PFSK-1 (cell line): Measurements from ENCODE around the gene WNK2.

Experiments used
- FOXP2 ChIP-seq: optimal IDR thresholded peaks from 2 replicates; pipeline ENCODE3; 2011; ENCODE audit warnings: borderline replicate concordance, control low read depth, inconsistent platforms; ENCODE audit not compliant: insufficient read depth; ENCODE audit errors: extremely low read length, extremely low read depth
- POLR2AphosphoS5 ChIP-seq: IDR thresholded peaks from 2 replicates; pipeline ENCODE4 v1.6.1; 2012; ENCODE audit warnings: low read depth, mild to moderate bottlenecking, control low read depth, low read length, moderate library complexity
- SIN3A ChIP-seq: IDR thresholded peaks from 2 replicates; pipeline ENCODE4 v1.6.1; 2012; ENCODE audit warnings: mild to moderate bottlenecking, low read length, moderate library complexity, borderline replicate concordance; ENCODE audit not compliant: insufficient read depth
- TAF1 ChIP-seq: IDR thresholded peaks from 2 replicates; pipeline ENCODE4 v1.6.1; 2012; ENCODE audit warnings: low read length, control low read depth, borderline replicate concordance; ENCODE audit not compliant: insufficient read depth
- TF ChIP-seq, protein P1 (sequence below), 2 experiments: IDR thresholded peaks; 2 replicates each; pipeline versions ENCODE4 v1.6.1 to v1.8.0; 2011 to 2012; ENCODE audit warnings: low read depth in 2 of 2, low read length in 2 of 2, control low read depth in 1 of 2, inconsistent platforms in 1 of 2, mild to moderate bottlenecking in 1 of 2, moderate library complexity in 1 of 2; ENCODE audit not compliant: insufficient read depth in 1 of 2

Gene WNK2

DNA sequence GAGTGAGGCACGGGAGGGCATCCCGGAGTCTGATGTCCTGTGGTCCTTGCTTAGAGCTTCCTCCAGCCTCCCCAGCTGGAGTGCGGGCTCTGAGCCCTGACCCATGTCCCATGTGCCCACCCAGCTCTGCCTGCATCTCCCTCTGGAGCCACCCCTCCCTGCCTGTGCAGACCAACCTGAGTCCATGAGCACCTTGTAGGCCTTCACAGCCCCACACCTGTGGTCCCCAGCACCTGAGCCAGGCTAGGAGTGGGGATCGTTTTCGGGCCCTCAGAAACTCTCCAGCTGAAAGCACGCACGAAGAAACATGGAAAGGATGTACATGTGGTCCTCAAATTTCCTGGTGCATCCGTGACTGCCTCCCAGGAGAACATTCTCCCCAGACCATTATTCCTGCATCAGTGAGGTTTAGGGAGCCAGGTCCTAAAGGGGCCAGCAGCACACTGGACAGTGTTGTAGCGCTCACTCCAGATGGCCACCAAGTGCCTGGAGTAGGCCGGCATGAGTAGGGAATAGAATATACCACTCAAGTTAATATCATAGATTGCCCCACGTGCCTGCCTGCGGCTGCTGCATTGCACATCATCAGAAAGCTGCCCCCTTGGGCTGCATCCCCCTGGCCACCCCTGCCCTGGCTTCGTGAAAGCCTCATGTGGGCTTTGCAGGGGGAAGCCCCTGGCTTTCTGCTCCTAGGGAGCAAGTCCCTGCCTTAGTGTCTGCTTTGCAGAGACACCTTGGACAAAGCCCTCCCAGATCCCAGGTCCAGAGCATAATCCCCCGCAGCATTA is 80.6 kb downstream of the WNK2 start:
- no peak for TF ChIP-seq FOXP2
- TF ChIP-seq SIN3A, result no peak

DNA sequence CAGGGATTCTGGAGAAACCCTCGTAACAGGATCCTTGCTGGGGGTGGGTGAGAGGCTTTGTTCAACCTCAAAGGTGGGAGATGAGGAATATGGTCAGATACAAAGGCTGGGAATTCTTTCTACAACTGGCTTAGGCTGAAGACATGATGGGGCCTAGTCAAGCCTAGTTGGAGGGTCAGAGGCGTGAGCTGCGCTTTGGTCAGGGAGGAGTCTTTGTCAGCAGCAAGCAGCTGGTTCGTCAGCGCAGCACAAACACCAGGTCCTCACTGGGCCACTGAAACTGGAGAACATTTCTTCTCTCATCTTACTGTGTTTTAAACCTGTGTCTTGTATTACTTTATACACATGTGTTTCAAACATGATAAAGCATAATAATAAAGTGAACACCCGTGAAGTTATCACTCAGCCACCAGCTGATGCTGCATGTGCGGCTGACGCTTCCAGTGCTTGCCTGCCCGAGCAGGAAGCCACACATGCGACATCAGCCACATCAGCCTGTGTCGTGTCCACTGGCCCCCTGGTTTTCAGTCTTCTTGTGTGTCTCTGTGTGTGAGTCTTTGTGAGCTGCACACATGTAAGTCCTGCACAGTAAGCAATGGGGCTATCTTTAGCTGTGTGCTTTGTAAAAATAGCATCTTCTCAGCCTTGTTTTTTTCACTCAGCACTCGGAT is 81.5 kb downstream of the WNK2 start:
- no peak for TF ChIP-seq FOXP2
- TF ChIP-seq TAF1, result no peak
- TF ChIP-seq SIN3A, result no peak
- TF ChIP-seq POLR2AphosphoS5, result no peak
- TF ChIP-seq, protein P1, sequence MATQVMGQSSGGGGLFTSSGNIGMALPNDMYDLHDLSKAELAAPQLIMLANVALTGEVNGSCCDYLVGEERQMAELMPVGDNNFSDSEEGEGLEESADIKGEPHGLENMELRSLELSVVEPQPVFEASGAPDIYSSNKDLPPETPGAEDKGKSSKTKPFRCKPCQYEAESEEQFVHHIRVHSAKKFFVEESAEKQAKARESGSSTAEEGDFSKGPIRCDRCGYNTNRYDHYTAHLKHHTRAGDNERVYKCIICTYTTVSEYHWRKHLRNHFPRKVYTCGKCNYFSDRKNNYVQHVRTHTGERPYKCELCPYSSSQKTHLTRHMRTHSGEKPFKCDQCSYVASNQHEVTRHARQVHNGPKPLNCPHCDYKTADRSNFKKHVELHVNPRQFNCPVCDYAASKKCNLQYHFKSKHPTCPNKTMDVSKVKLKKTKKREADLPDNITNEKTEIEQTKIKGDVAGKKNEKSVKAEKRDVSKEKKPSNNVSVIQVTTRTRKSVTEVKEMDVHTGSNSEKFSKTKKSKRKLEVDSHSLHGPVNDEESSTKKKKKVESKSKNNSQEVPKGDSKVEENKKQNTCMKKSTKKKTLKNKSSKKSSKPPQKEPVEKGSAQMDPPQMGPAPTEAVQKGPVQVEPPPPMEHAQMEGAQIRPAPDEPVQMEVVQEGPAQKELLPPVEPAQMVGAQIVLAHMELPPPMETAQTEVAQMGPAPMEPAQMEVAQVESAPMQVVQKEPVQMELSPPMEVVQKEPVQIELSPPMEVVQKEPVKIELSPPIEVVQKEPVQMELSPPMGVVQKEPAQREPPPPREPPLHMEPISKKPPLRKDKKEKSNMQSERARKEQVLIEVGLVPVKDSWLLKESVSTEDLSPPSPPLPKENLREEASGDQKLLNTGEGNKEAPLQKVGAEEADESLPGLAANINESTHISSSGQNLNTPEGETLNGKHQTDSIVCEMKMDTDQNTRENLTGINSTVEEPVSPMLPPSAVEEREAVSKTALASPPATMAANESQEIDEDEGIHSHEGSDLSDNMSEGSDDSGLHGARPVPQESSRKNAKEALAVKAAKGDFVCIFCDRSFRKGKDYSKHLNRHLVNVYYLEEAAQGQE (IDR thresholded peaks at IDR 0.05; ENCODE audit: insufficient read depth in 1 of 2, low read depth in 2 of 2, low read length in 2 of 2), result no peak

- TF ChIP-seq SIN3A (no peak), POLR2AphosphoS5 (no peak), TAF1 (no peak), FOXP2 (no peak)
- TF ChIP-seq, protein P1 (IDR thresholded peaks at IDR 0.05; ENCODE audit: insufficient read depth in 1 of 2, low read depth in 2 of 2, low read length in 2 of 2), result no peak
These were observed 82.0 kb downstream of the WNK2 start for GRCh38 chr9:93265972-93266371.

DNA sequence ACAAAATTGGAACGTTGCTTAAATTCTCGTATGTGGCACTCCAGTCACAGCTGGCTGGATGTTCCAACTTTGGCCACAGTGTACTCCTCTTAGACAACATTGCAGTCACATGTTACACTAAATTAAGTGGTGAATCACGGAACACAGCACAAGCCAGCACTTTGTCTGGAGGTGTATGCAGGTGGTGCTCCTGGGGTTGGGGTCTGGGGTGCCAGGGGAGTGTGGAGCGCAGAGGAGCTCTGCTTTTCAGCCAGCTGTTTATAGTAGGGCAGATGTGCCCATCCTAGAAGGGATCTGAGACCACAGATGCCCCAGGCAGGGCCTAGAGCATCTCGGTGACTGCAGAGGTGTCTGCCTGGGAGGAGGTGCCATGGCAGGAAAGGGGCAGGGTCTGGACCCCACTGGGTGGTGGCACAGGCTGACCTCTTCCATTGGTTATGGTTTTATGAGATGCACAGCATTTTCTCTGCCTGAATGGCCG is 82.6 kb downstream of the WNK2 start:
- TF ChIP-seq, protein P1 (IDR thresholded peaks at IDR 0.05; ENCODE audit: insufficient read depth in 1 of 2, low read depth in 2 of 2, low read length in 2 of 2), result no peak
- TF ChIP-seq FOXP2 (no peak), TAF1 (no peak), SIN3A (no peak), POLR2AphosphoS5 (no peak)

DNA sequence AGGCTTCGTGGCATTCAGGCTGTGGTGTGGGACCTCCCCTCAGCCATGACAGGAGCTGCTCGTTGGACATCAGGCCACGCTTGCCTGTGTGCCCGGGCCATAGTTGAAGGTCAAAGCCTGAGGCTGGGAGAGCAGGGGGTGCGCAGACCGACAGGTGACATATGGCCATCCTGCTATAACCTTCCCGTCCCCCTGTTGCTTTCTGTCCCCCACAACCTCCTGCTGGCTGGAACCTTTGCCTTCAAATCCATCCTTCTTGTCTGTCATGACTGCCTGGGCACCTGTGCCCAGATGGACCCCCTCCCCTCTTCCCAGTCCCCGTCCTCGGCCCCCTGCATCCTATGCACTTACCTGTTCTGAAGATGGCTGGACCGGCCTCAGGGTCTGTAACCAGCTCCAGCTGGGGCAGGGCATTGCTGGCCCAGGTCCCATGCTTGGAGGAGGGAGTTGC is 83.2 kb downstream of the WNK2 start:
- no peak for TF ChIP-seq TAF1
- TF ChIP-seq POLR2AphosphoS5, result no peak
- no peak for TF ChIP-seq FOXP2
- TF ChIP-seq, protein P1 (IDR thresholded peaks at IDR 0.05; ENCODE audit: insufficient read depth in 1 of 2, low read depth in 2 of 2, low read length in 2 of 2), result no peak
- TF ChIP-seq SIN3A, result no peak
